Osteoblast (primary cell): ENCODE measurements around the gene SPPL2A. TPM values are rescaled to one million over a fixed set of nuclear protein-coding genes. Genes with fewer than 3 reads are reported as not detected.

ENCODE experiments used
- DNase-seq: peaks from one replicate; pipeline ENCODE4 v3.0.0; 2011; ENCODE audit warnings: low spot score, mixed read lengths; ENCODE audit not compliant: insufficient read length; ENCODE audit errors: missing footprints
- H2AFZ ChIP-seq: 2 replicates; pipeline ENCODE4 v1.6.0; 2011; ENCODE audit warnings: mild to moderate bottlenecking, low read length
- H3K27ac ChIP-seq: 2 replicates; pipeline ENCODE4 v1.5.1; 2011; ENCODE audit warnings: mild to moderate bottlenecking, low read depth, low read length, moderate library complexity
- H3K27me3 ChIP-seq: 2 replicates; pipeline ENCODE4 v1.6.0; 2012; ENCODE audit warnings: mild to moderate bottlenecking, control low read depth, inconsistent platforms, low read length, moderate library complexity; ENCODE audit not compliant: insufficient read depth
- H3K36me3 ChIP-seq: 2 replicates; pipeline ENCODE4 v1.5.1; 2011; ENCODE audit warnings: mild to moderate bottlenecking, low read length, control low read depth, moderate library complexity; ENCODE audit not compliant: insufficient read depth
- H3K4me1 ChIP-seq: 2 replicates; pipeline ENCODE4 v1.5.1; 2011; ENCODE audit warnings: mild to moderate bottlenecking, low read length, control low read depth, moderate library complexity; ENCODE audit not compliant: insufficient read depth
- H3K4me2 ChIP-seq: 2 replicates; pipeline ENCODE4 v1.6.0; 2011; ENCODE audit warnings: mild to moderate bottlenecking, low read length; ENCODE audit not compliant: insufficient read depth
- H3K4me3 ChIP-seq: fragments of 200-600 bp; sonication (generic); 3 replicates; pipeline ENCODE4 v1.5.1; 2012; ENCODE audit warnings: mild to moderate bottlenecking, low read length, inconsistent platforms; ENCODE audit not compliant: insufficient read depth
- H3K79me2 ChIP-seq: 2 replicates; pipeline ENCODE4 v1.6.0; 2012; ENCODE audit warnings: mild to moderate bottlenecking, low read length, control low read depth, inconsistent platforms; ENCODE audit not compliant: insufficient read depth
- H3K9me3 ChIP-seq: 2 replicates; pipeline ENCODE4 v1.5.1; 2011; ENCODE audit warnings: low read depth, low read length, control low read depth
- H4K20me1 ChIP-seq: 2 replicates; pipeline ENCODE4 v1.6.0; 2012; ENCODE audit warnings: mild to moderate bottlenecking, low read length, control low read depth; ENCODE audit not compliant: insufficient read depth
- total RNA-seq: library from RNA; depleted of rRNA; stranded (reverse); fragments of >200 nt; gene quantifications from 2 replicates; pipeline ENCODE4 v1.2.3, GENCODE V29; 2012
- TF ChIP-seq, protein P1 (sequence below): IDR thresholded peaks from 2 replicates; pipeline ENCODE4 v1.5.1; 2011; ENCODE audit warnings: mild to moderate bottlenecking, low read depth, low read length, moderate library complexity; ENCODE audit errors: extremely low read depth

The SPPL2A gene
- total RNA-seq, 1 donor: 87.6 TPM

DNA sequence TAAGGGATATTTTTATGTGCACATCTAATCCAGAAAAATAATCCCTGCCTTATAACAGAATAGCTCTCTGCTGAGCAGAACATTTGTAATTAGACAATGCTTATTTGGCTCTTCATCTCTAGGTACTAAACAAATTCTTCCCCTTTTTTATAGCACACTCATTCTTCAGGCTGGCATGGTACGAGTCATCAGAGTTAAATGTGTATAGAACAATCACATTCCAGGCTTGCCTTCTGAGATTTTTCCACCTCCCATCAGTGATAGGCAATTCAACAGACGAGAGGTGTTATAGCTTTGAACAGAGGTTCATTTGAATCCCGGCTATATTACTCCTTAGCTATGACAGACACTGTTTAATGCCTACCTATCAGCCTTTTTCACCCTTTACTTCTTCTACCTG, 21.4 kb upstream of the SPPL2A start:
- no peak for DNase-seq
- Histone ChIP-seq H3K36me3 (no peaks in the 10 kb centered on the region), H3K9me3 (no peaks in the 10 kb centered on the region), H4K20me1 (no peaks in the 10 kb centered on the region), H3K27ac (no peak overlapping the region), H2AFZ (no peak overlapping the region), H3K4me1 (no peaks in the 10 kb centered on the region), H3K27me3 (no peaks in the 10 kb centered on the region), H3K4me3 (no peak overlapping the region), H3K4me2 (no peak overlapping the region), H3K79me2 (no peaks in the 10 kb centered on the region)
- TF ChIP-seq, protein P1, sequence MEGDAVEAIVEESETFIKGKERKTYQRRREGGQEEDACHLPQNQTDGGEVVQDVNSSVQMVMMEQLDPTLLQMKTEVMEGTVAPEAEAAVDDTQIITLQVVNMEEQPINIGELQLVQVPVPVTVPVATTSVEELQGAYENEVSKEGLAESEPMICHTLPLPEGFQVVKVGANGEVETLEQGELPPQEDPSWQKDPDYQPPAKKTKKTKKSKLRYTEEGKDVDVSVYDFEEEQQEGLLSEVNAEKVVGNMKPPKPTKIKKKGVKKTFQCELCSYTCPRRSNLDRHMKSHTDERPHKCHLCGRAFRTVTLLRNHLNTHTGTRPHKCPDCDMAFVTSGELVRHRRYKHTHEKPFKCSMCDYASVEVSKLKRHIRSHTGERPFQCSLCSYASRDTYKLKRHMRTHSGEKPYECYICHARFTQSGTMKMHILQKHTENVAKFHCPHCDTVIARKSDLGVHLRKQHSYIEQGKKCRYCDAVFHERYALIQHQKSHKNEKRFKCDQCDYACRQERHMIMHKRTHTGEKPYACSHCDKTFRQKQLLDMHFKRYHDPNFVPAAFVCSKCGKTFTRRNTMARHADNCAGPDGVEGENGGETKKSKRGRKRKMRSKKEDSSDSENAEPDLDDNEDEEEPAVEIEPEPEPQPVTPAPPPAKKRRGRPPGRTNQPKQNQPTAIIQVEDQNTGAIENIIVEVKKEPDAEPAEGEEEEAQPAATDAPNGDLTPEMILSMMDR: no peak

DNA sequence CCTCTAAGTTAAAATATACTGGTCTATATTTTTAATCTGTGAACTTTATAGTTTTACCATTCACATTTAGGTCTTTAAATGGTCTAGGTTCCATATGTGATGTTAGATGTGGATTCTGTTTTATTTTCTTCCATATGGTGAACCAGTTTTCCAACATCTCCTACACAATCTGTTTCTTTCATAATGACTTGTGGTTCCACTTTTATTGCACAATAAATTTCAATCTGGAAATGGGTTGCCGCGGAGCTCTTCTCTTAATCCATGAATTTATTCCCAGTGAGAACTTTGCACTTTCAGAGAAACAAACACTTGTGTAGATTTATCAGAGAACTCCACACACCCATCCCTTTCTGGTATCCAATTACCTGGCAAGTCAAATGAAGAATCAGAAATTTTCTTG, 20.9 kb upstream of the SPPL2A start:
- DNase-seq: no peak
- Histone ChIP-seq H3K36me3 (no peaks in the 10 kb centered on the region), H3K4me3 (no peak overlapping the region), H2AFZ (no peak overlapping the region), H3K79me2 (no peaks in the 10 kb centered on the region), H3K4me1 (no peaks in the 10 kb centered on the region), H3K27me3 (no peaks in the 10 kb centered on the region), H3K9me3 (no peaks in the 10 kb centered on the region), H3K27ac (no peak overlapping the region), H4K20me1 (no peaks in the 10 kb centered on the region), H3K4me2 (no peak overlapping the region)
- TF ChIP-seq, protein P1: no peak

DNA sequence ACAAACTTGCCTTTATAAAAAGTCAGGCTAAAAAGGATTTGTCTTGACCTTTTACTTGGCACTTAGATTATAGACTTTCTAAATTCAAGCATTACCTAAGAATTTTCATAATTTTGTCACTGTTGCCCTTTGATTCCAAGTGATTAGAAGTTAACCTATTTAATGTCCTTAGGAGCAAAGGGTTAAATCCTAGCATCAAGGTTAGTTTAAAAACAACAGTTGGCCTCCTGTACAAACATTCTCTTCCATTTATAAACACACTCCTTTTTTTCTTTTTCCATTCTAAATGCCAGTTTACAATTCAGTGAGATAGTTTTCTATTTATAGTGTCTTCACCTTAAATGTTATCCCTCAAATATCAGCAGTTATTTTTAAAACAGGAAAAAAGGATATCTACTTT, 18.4 kb upstream of the SPPL2A start:
- no peaks in the 10 kb centered on the region for H3K79me2 ChIP-seq
- H3K4me2 ChIP-seq: no peak overlapping the region
- no peak overlapping the region for H2AFZ ChIP-seq

DNA sequence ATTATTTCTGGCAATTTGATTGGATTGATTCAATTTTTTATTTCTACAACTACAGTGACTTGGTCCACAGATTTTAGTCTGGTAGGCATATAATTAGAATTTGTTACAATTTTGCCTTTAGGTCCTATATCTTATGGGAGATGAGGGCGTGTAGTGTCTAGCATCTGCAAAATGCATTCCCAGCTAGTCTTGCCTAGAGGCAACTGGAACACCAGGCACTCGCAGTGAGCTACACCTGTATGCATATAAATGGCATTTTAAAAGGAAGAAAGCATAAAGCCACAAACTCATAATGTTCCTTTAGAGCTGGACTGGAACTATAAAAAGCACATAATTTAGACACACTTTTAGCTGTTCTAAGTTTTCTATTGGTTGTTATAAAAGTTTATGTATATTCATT, 17.9 kb upstream of the SPPL2A start:
- Histone ChIP-seq H3K4me2 (no peak overlapping the region), H3K4me3 (no peak overlapping the region), H4K20me1 (no peaks in the 10 kb centered on the region), H3K4me1 (no peaks in the 10 kb centered on the region), H3K9me3 (no peaks in the 10 kb centered on the region), H3K27ac (no peak overlapping the region), H3K36me3 (no peaks in the 10 kb centered on the region), H3K79me2 (no peaks in the 10 kb centered on the region), H2AFZ (no peak overlapping the region), H3K27me3 (no peaks in the 10 kb centered on the region)
- TF ChIP-seq, protein P1: no peak
- no peak for DNase-seq

More for the DNA sequence above, 18.4 kb upstream of the SPPL2A start:
- TF ChIP-seq, protein P1: no peak
- H3K4me3 ChIP-seq: no peak overlapping the region
- H4K20me1 ChIP-seq: no peaks in the 10 kb centered on the region
- DNase-seq: no peak
- H3K4me1 ChIP-seq: no peaks in the 10 kb centered on the region
- no peaks in the 10 kb centered on the region for H3K27me3 ChIP-seq
- no peak overlapping the region for H3K27ac ChIP-seq
- no peaks in the 10 kb centered on the region for H3K9me3 ChIP-seq
- H3K36me3 ChIP-seq: no peaks in the 10 kb centered on the region
